ENCODE results near the gene FEM1A.
"Not testable (repeated sequence)": the region's sequence is repeated elsewhere in the genome, so short reads cannot be mapped to it uniquely, and the experiment has no call there.

The FEM1A gene

DNA sequence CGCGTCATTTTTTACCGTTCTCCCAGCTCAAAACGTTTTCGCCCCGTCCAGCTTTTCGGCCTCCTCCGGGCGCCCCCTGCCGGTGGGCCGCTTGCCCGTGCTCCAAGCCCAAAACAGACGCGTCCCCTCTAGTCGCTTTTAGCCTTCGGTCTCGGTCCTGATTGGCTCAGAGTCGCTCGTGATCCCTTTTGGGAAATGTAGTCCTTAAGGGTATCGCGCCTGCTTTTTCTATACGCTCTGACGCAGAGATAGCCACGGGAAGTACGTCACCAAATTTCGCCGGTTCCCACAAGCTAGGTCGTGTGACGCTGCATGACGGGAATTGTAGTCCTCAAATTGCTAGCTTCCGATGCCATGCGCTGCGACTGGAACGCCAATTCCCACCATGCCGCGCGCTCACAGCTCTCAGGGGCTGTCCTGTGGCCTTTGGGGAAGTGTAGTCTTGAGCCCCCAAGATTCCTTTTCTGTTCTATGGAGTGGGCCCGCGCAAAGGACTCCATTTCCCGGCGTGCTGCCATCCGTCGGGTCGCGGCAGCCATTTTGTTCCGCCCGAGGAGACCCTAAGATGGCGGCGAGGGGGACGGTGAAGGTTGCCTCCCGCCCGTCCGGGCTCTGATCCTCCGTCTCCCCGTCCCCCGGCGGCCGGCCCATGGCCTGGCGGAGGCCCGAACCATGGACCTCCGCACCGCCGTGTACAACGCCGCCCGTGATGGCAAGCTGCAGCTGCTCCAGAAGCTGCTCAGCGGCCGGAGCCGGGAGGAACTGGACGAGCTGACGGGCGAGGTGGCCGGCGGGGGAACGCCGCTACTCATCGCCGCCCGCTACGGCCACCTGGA lies at the start of gene FEM1A:
FEM1A (plus strand) TSS at position 552 of the 836 bp plus-strand sequence; CDS start at position 673, 121 bp downstream.
- peak; percentile 96 for DNase-seq (ENCODE audit: low read depth)

DNA sequence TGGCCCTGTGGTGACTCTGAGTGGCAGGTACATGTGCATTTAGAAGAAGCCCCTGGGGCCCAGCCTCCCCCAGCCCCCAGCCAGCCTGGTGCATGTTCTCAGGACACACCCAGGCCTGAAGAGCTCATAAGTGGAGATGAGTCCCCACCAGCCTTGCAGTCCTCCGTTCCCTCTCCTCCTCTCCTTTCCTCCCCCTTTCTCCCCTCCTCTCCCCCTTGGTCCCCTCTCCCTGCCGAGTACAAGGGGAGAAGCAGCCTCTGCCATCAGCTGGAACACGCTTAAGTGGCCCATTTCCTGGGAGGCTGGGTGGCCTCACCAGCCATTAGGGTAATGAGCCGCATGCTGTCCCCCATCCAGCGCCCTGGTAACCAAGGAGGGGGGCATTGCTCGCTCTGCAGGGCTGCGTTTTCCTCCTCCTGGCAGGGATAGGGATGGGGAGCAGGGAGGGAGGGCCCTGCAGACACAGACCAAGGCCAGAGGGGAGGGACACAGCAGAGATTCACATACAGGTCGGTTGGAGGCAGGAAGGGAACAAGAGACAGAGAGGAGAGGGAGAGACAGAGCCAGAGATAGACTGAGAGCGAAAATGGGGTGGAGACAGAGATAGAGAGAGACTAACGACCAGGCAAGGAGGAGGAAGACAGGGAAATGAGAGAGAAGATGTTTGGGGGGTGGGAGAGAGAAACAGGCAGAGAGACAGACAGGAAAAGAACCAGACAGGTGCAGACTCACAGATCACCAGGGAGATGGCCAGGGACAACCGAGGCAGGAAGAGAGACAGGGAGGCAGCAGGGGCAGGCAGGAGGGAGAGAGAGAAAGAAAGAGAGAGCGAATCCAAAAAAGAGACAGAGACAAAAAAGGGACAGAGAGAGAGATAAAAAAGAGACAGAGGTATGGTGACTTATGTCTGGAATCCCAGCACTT lies 48.5 kb upstream of the FEM1A start:
- DNase-seq (ENCODE audit: low read depth) = no peak

- no peak for DNase-seq (ENCODE audit: low read depth)
These were observed 46.9 kb upstream of the FEM1A start for GRCh38 chr19:4744451-4745174.

GRCh38 chr19:4745175-4745574 lies 46.4 kb upstream of the FEM1A start:
- not testable (repeated sequence) for DNase-seq (ENCODE audit: low read depth)

DNA sequence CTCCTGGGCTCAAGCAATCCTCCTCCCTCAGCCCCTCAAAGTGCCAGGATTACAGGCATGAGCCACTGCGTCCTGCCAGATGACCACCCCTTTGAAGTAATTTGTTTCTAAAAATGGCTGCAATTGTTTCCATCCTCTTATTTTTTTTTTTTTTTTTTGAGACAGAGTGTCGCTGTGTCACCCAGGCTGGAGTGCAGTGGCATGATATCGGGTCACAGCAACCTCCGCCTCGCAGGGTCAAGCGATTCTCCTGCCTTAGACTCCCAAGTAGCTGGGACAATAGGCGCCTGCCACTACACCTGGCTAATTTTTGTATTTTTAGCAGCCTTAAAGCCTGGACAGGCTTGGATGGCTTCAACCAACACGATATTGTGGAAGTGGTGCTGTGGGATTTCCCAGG lies 45.5 kb upstream of the FEM1A start:
- no peak for DNase-seq (ENCODE audit: low read depth)

DNA sequence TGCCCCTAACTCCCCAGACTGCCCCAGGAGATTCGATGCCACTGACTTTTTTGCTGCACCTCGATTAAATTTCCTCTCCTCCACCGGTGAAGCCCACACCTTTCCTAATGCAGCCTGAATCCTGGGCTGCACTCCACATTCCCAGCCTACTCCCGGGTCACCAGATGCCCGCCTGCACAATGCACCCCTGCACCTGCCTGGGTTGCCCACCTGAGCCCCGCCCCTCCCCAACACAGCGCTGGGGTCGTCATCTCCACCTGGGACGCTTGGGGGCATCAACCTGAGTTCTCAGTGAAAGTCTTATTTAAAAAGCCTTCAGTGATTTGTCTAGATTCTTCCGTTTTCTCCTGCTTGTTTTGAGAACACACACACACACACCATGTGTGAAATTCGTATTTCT lies 43.3 kb upstream of the FEM1A start:
- no peak for DNase-seq (ENCODE audit: low read depth)

DNA sequence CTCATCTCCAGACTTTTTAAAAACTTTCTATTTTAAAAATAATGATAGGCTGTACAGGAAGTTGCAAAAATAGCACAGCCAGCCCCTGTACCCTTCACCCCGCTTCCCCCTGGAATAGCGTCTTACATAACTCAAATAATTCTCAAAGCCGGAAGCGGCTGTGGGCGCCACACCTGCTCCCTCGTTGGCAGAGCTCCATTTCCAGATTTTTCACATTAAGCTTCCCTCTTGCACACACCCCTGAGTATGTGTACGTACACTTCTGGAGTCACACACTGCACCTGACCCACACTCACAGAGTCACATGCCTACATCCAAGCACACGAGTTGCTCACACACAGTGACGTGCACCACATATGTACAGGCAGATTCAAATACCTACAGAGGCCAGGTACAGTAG lies 42.9 kb upstream of the FEM1A start:
- DNase-seq (ENCODE audit: low read depth) = no peak

GRCh38 chr19:4749870-4750590 lies 41.5 kb upstream of the FEM1A start:
- no peak for DNase-seq (ENCODE audit: low read depth)

- DNase-seq (ENCODE audit: low read depth) = no peak
These were observed 37.3 kb upstream of the FEM1A start for GRCh38 chr19:4754248-4754647.

DNA sequence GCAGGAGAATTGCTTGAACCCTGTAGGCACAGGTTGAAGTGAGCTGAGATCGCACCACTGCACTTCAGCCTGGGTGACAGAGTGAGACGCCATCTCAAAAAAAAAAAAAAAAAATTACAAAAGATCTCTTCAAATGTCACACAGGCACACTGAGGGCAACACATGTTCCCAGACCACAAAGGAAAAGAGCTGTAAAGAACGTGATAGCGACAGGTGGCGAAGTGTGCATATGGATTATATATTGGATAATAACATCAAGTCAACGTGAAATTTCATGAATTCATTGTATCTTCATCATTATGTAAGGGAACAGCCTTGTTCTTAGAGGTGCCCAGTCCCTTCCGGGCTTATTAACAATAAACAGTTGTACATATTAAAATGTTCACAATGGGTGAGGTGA lies 36.1 kb upstream of the FEM1A start:
- no peak for DNase-seq (ENCODE audit: low read depth)

GRCh38 chr19:4758082-4758481 lies 33.5 kb upstream of the FEM1A start:
- DNase-seq (ENCODE audit: low read depth) = no peak

GRCh38 chr19:4758659-4759058 lies 32.9 kb upstream of the FEM1A start:
- DNase-seq (ENCODE audit: low read depth) = no peak

DNA sequence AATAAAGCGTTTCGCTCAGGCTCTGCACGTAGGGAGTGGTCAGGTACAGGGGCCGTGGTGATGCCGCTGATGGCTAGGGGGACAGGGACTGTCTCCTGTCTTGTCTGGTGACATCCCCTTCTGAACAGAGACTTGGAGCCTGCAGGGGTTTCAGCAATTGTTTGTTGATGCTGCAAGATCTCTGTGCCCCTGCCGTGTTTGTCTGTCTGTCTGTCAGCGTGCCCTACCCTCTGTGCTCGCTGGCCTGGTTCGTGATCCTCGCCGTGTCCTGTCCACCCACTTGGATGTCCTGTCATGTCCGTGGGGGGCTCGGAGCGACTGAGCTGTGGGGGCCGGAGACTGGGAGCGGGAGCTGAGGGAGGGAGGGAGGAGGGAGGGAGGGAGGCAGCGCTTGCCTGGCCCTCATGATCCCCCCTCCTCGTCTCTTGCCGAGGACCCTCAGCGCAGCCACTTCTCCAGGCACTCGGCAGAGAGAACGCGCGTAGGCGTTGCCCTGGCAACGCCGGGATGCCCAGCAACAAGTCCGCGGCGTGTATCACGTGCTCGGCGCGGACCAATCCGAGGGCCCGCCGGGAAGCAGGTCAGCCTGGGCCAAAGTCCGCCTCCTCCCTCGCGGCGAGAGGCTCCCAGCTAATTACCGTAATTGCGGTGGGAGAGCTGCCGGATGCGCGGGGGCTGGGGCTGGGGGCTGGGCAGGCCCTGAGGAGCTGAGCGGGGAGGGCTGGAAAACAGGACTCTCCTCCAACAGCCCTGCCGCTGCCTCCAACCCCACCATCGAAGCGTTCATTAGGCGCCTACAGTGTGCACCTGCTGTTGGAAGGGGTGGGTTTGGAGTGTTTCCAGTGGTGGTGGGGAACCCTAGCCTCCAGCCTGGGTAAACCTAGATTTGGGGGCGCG lies 31.9 kb upstream of the FEM1A start:
- DNase-seq (ENCODE audit: low read depth) = peak; percentile 70

GRCh38 chr19:4760285-4760650 lies 31.3 kb upstream of the FEM1A start:
- DNase-seq (ENCODE audit: low read depth) = no peak

- DNase-seq (ENCODE audit: low read depth) = no peak
These were observed 28.5 kb upstream of the FEM1A start for GRCh38 chr19:4763021-4763420.

- no peak for DNase-seq (ENCODE audit: low read depth)
These were observed 27.2 kb upstream of the FEM1A start for GRCh38 chr19:4764393-4764660.

DNA sequence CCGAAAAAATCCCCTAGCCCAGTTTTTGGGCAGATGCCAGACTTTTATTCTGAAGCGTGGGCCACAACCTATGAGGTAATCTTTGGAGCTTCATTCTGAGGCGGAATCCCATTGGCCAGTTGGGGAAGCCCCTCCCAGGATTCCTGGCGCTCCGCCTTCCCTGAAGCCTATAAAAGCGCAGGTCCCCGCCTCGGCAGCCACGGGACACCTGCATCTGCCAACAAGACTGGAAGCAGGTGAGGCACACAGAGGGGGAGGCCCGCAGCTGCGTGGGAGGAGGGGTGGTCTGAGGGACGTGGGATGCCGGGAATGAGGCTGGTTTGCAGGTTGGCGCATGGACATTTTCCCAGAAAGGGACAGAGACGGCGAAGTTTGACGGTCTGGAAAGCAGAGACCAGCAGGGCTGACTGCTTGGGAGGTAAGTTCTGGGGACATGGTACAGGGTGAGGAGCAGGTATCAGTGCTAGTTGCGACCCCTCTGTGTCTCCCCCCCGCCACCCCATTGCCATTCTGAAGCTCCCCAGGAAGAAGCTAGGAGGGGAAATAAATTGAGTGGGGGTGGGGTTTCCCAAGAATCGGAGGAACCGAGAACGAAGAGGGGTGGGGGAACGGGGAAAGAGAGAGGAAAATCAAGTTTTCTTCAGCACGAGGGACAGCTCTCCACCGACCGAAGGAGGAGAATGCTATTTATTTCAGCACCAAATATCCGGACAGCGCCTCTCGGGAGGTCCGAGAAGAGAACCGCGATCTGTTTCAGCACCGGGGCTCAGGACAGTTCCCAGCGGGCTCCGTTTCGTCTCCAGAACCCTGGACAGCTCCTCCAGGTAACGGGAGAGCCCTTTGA lies 22.4 kb upstream of the FEM1A start:
- peak; percentile 72 for DNase-seq (ENCODE audit: low read depth)

DNA sequence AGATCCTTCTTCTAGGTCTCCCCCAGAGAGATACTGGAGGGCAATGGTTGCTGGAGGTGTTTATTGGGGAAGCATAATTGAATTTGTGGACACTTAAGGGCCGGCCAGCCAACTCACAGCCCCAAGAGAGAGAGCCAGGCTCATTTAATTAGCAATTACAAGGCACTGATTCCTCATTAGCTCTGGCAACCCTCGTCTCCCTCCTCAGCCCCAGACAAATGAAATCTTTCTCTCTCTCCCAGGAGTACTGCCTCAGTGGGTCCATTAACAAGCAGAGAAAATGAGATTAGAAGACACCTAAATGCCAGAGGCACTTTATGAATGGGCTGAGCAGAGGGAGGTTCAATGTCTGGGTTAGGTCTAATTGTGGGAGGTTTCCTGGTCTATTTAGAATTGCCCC lies 19.0 kb upstream of the FEM1A start:
- no peak for DNase-seq (ENCODE audit: low read depth)

GRCh38 chr19:4773047-4773640 lies 18.4 kb upstream of the FEM1A start:
- DNase-seq (ENCODE audit: low read depth) = no peak

- DNase-seq (ENCODE audit: low read depth) = no peak
These were observed 17.4 kb upstream of the FEM1A start for GRCh38 chr19:4774136-4774535.
